Ovary (tissue), 3 donors: Measurements from ENCODE around the gene SLC5A2.

ENCODE experiments used
- CTCF ChIP-seq, 3 donors: fragments of 450-650 bp in 2 of 3; fragments of 200-600 bp in 1 of 3; IDR thresholded peaks; one replicate each; pipeline versions ENCODE4 v1.5.1 to v1.8.0; 2016 to 2022; ENCODE audit warnings: antibody characterized with exemption in 3 of 3, mild to moderate bottlenecking in 1 of 3
- EP300 ChIP-seq: sonication (generic); formaldehyde crosslinking; IDR thresholded peaks from one replicate; pipeline ENCODE4 v1.6.1; 2017; ENCODE audit warnings: antibody characterized with exemption
- POLR2A ChIP-seq: fragments of 450-650 bp; IDR thresholded peaks from one replicate; pipeline ENCODE4 v1.6.1; 2017; ENCODE audit warnings: antibody characterized with exemption, mild to moderate bottlenecking, moderate library complexity
- donor health status: DM: no; HTN: no; CAD: no.

- no peak for TF ChIP-seq CTCF (IDR thresholded peaks at IDR 0.05)
- no peak for TF ChIP-seq EP300
- no peak for TF ChIP-seq POLR2A
These were observed 7.0 kb downstream of the SLC5A2 start for GRCh38 chr16:31489616-31490584.
